K562 (cell line): ENCODE measurements around the gene BCL10.

ENCODE experiments used
- ATF1 ChIP-seq, 2 experiments: fragments of 450-650 bp in 1 of 2; IDR thresholded peaks; 2 replicates each; pipeline ENCODE4 v1.6.1; 2016; ENCODE audit warnings: missing compliant biosample characterization in 1 of 2, missing genetic modification characterization in 1 of 2
- KDM4B ChIP-seq, 2 experiments: fragments of 450-650 bp in 1 of 2; sonication (generic) in 1 of 2; IDR thresholded peaks; 2 replicates each; pipeline ENCODE4 v1.6.1; 2016 to 2017; ENCODE audit warnings: borderline replicate concordance in 2 of 2, antibody characterized with exemption in 1 of 2, low read depth in 1 of 2, mild to moderate bottlenecking in 1 of 2
- NFYB ChIP-seq: IDR thresholded peaks from 2 replicates; pipeline ENCODE4 v1.6.1; 2011; ENCODE audit warnings: mild to moderate bottlenecking, moderate library complexity; ENCODE audit not compliant: insufficient read length; ENCODE audit errors: extremely low read depth
- POLR2A ChIP-seq: fragments of 450-650 bp; conservative IDR thresholded peaks from 2 replicates; pipeline ENCODE4 v1.6.1; 2016
- POLR2AphosphoS5 ChIP-seq: IDR thresholded peaks from 2 replicates; pipeline ENCODE4 v1.6.1; 2011; ENCODE audit warnings: mild to moderate bottlenecking, low read depth, low read length, moderate library complexity; ENCODE audit not compliant: control insufficient read depth, insufficient read depth
- RBM39 ChIP-seq: fragments of 200-400 bp; formaldehyde crosslinking; optimal IDR thresholded peaks from 2 replicates; pipeline ENCODE3; 2018; ENCODE audit warnings: low read depth, low read length
- SIN3A ChIP-seq, 2 experiments: fragments of 150-350 bp in 1 of 2; IDR thresholded peaks; 2 replicates each; pipeline ENCODE4 v1.6.1; 2011 to 2016; ENCODE audit warnings: borderline replicate concordance in 2 of 2, low read depth in 2 of 2, low read length in 2 of 2, mild to moderate bottlenecking in 2 of 2, moderate library complexity in 2 of 2; ENCODE audit not compliant: control insufficient read depth in 1 of 2
- TAF9B ChIP-seq: fragments of 450-650 bp; IDR thresholded peaks from 2 replicates; pipeline ENCODE4 v1.6.1; 2018; ENCODE audit warnings: mild to moderate bottlenecking; ENCODE audit not compliant: partially characterized antibody
- TF ChIP-seq, protein P1 (sequence below): sonication (generic); formaldehyde crosslinking; IDR thresholded peaks from 2 replicates; pipeline ENCODE4 v1.9.0; 2022; ENCODE audit warnings: mild to moderate bottlenecking, missing genetic modification reagents

DNA sequence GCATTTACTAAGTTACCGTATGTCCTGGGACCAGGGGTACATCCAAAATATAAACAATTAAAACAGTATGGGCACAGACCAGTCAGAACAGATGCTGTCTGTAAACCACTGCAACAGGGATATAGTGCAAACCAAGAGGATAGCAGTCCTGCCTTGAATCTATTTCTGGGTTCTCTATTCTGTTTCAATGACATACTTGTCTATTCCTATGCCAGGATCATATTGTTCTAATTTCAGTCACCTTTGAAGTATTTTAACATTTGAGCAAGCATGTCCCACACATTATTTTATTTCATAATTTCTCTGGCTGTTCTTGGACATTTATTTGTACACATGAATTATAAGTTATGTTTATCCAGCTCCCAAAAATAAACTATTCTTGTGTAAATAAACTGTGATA is 47.5 kb downstream of the BCL10 start:
- no peak for TF ChIP-seq RBM39
- TF ChIP-seq SIN3A (IDR thresholded peaks at IDR 0.05; ENCODE audit: borderline replicate concordance in 2 of 2, control insufficient read depth in 1 of 2, low read depth in 2 of 2, low read length in 2 of 2): no peak
- no peak for TF ChIP-seq ATF1 (CRISPR knock-in tag; IDR thresholded peaks at IDR 0.05)
- no peak for TF ChIP-seq ATF1 (tag; IDR thresholded peaks at IDR 0.05)
- TF ChIP-seq, protein P1, sequence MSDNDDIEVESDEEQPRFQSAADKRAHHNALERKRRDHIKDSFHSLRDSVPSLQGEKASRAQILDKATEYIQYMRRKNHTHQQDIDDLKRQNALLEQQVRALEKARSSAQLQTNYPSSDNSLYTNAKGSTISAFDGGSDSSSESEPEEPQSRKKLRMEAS (CRISPR knock-in tag): no peak
- TF ChIP-seq POLR2AphosphoS5: no peak
- no peak for TF ChIP-seq POLR2A
- TF ChIP-seq NFYB: no peak
- TF ChIP-seq KDM4B (IDR thresholded peaks at IDR 0.05; ENCODE audit: borderline replicate concordance in 2 of 2, low read depth in 1 of 2): no peak
- TF ChIP-seq TAF9B: no peak
